ENCODE measurements around the gene NLRP6. TPM values are rescaled to one million over a fixed set of nuclear protein-coding genes. Genes with fewer than 3 reads are reported as not detected.
A peak's percentile ranks its signal among the peaks of the same experiment; 100 is the strongest.
"Not testable (repeated sequence)": the region's sequence is repeated elsewhere in the genome, so short reads cannot be mapped to it uniquely, and the experiment has no call there.

NLRP6 gene
- total RNA-seq, 2 donors from 2014 or later = 3.5 to 4.3 TPM

GRCh38 chr11:315516-315994 is 37.3 kb downstream of the NLRP6 start:
- Mint-ChIP-seq H3K4me3 (peak overlapping the region; percentile 99), H3K27ac (peak overlapping the region; percentile 98), H3K27me3 (no peaks in the 10 kb centered on the region), H3K36me3 (ENCODE audit: low read depth) (peaks cover 7% of the 10 kb centered on the region), H3K4me1 (peaks cover 46% of the 10 kb centered on the region)
- ATAC-seq (no peak), DNase-seq (no peak)
- H3K9me3 ChIP-seq (ENCODE audit: control insufficient read depth, low read length, poor library complexity, severe bottlenecking) = no peaks in the 10 kb centered on the region

GRCh38 chr11:316031-316701 is 38.0 kb downstream of the NLRP6 start:
- H3K9me3 ChIP-seq (ENCODE audit: control insufficient read depth, low read length, poor library complexity, severe bottlenecking) = no peaks in the 10 kb centered on the region
- Mint-ChIP-seq H3K27ac (peak overlapping the region; percentile 98), H3K27me3 (no peaks in the 10 kb centered on the region), H3K36me3 (ENCODE audit: low read depth) (peaks cover 7% of the 10 kb centered on the region), H3K4me3 (peak overlapping the region; percentile 91), H3K4me1 (peaks cover 48% of the 10 kb centered on the region)
- peak in 1 of 3 donors; percentile 23 for DNase-seq
- ATAC-seq = no peak

GRCh38 chr11:316891-317301 is 38.7 kb downstream of the NLRP6 start:
- no peak for DNase-seq
- Mint-ChIP-seq H3K36me3 (ENCODE audit: low read depth) (peaks cover 7% of the 10 kb centered on the region), H3K4me3 (peak overlapping the region; percentile 91), H3K27ac (peak overlapping the region; percentile 98), H3K4me1 (peaks cover 47% of the 10 kb centered on the region), H3K27me3 (no peaks in the 10 kb centered on the region)
- no peaks in the 10 kb centered on the region for H3K9me3 ChIP-seq (ENCODE audit: control insufficient read depth, low read length, poor library complexity, severe bottlenecking)
- no peak for ATAC-seq

- H3K4me1 Mint-ChIP-seq = peaks cover 42% of the 10 kb centered on the region
- not testable (repeated sequence) for DNase-seq; ATAC-seq; H3K9me3 ChIP-seq (ENCODE audit: control insufficient read depth, low read length, poor library complexity, severe bottlenecking); H3K27me3 Mint-ChIP-seq; H3K36me3 Mint-ChIP-seq (ENCODE audit: low read depth)
- peak overlapping the region; percentile 91 for H3K4me3 Mint-ChIP-seq
- peak overlapping the region; percentile 98 for H3K27ac Mint-ChIP-seq
Observed at GRCh38 chr11:317668-318404, 39.6 kb downstream of the NLRP6 start.

- not testable (repeated sequence) for H3K27me3 Mint-ChIP-seq; H3K9me3 ChIP-seq (ENCODE audit: control insufficient read depth, low read length, poor library complexity, severe bottlenecking); H3K36me3 Mint-ChIP-seq (ENCODE audit: low read depth); DNase-seq; H3K27ac Mint-ChIP-seq
- ATAC-seq = peak; percentile 54
- Mint-ChIP-seq H3K4me3 (peak overlapping the region; percentile 83), H3K4me1 (peaks cover 35% of the 10 kb centered on the region)
Observed at GRCh38 chr11:318405-319120, 40.4 kb downstream of the NLRP6 start.

- ATAC-seq; DNase-seq; H3K9me3 ChIP-seq (ENCODE audit: control insufficient read depth, low read length, poor library complexity, severe bottlenecking); H3K27me3 Mint-ChIP-seq; H3K36me3 Mint-ChIP-seq (ENCODE audit: low read depth): not testable (repeated sequence)
- peak overlapping the region; percentile 83 for H3K4me3 Mint-ChIP-seq
- peak overlapping the region; percentile 80 for H3K27ac Mint-ChIP-seq
- H3K4me1 Mint-ChIP-seq = peaks cover 29% of the 10 kb centered on the region
Observed at GRCh38 chr11:319121-319887, 41.1 kb downstream of the NLRP6 start.

- Mint-ChIP-seq H3K4me3 (peak overlapping the region; percentile 83), H3K27ac (peak overlapping the region; percentile 80), H3K4me1 (peaks cover 32% of the 10 kb centered on the region)
- not testable (repeated sequence) for H3K27me3 Mint-ChIP-seq; H3K9me3 ChIP-seq (ENCODE audit: control insufficient read depth, low read length, poor library complexity, severe bottlenecking); H3K36me3 Mint-ChIP-seq (ENCODE audit: low read depth); ATAC-seq; DNase-seq
Observed at GRCh38 chr11:319888-320273, 41.7 kb downstream of the NLRP6 start.

GRCh38 chr11:324156-324555 is 45.9 kb downstream of the NLRP6 start:
- no peaks in the 10 kb centered on the region for H3K27me3 Mint-ChIP-seq
- peaks cover 34% of the 10 kb centered on the region for H3K4me1 Mint-ChIP-seq
- peak overlapping the region; percentile 54 for H3K27ac Mint-ChIP-seq
- DNase-seq (no peak), ATAC-seq (no peak)
- H3K4me3 Mint-ChIP-seq = peak overlapping the region; percentile 75
- no peaks in the 10 kb centered on the region for H3K36me3 Mint-ChIP-seq (ENCODE audit: low read depth)
- no peaks in the 10 kb centered on the region for H3K9me3 ChIP-seq (ENCODE audit: control insufficient read depth, low read length, poor library complexity, severe bottlenecking)

GRCh38 chr11:324593-325517 is 46.6 kb downstream of the NLRP6 start:
- H3K36me3 Mint-ChIP-seq (ENCODE audit: low read depth); DNase-seq; ATAC-seq; H3K9me3 ChIP-seq (ENCODE audit: control insufficient read depth, low read length, poor library complexity, severe bottlenecking); H3K27me3 Mint-ChIP-seq: not testable (repeated sequence)
- peak overlapping the region; percentile 54 for H3K27ac Mint-ChIP-seq
- peaks cover 37% of the 10 kb centered on the region for H3K4me1 Mint-ChIP-seq
- H3K4me3 Mint-ChIP-seq = peak overlapping the region; percentile 75

- ATAC-seq = peak; percentile 5
- Mint-ChIP-seq H3K4me1 (peaks cover 35% of the 10 kb centered on the region), H3K27ac (peak overlapping the region; percentile 84), H3K27me3 (no peaks in the 10 kb centered on the region), H3K4me3 (peak overlapping the region; percentile 81), H3K36me3 (ENCODE audit: low read depth) (no peaks in the 10 kb centered on the region)
- DNase-seq = no peak
- H3K9me3 ChIP-seq (ENCODE audit: control insufficient read depth, low read length, poor library complexity, severe bottlenecking) = no peaks in the 10 kb centered on the region
Observed at GRCh38 chr11:325796-326591, 47.8 kb downstream of the NLRP6 start.

GRCh38 chr11:326592-326841 is 48.3 kb downstream of the NLRP6 start:
- peak overlapping the region; percentile 84 for H3K27ac Mint-ChIP-seq
- peak; percentile 12 for ATAC-seq
- no peaks in the 10 kb centered on the region for H3K36me3 Mint-ChIP-seq (ENCODE audit: low read depth)
- H3K9me3 ChIP-seq (ENCODE audit: control insufficient read depth, low read length, poor library complexity, severe bottlenecking) = no peaks in the 10 kb centered on the region
- DNase-seq = no peak
- H3K27me3 Mint-ChIP-seq = no peaks in the 10 kb centered on the region
- H3K4me1 Mint-ChIP-seq = peaks cover 39% of the 10 kb centered on the region
- peak overlapping the region; percentile 81 for H3K4me3 Mint-ChIP-seq
